ENCODE results near the gene PTAFR. TPM values are rescaled to one million over a fixed set of nuclear protein-coding genes. Genes with fewer than 3 reads are reported as not detected.

The PTAFR gene
- total RNA-seq, 2 experiments from 2014 or later, result 0.22 to 0.29 TPM

DNA sequence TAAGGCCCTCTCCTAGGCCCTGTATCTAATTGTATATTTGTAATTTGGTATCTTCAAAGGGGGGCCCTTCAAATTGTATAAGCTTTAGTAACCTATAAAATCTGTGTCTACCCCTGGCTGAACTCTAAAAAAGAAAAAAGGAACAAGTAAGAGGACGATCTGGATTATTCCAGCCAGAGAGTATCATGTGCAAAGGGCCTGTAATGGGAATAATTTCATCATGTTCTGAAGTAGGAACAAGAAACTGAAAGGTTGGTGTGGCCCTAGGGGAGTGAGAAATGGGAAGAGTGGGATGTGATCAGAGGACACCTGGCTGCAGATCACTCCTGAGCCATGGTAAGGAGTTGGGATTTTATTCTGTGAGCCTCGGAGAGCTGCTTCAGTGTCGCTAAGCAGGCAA lies 14.7 kb downstream of the PTAFR start:
- Mint-ChIP-seq H3K27ac (no peak overlapping the region), H3K4me3 (no peak overlapping the region), H3K4me1 (no peaks in the 10 kb centered on the region), H3K9me3 (no peaks in the 10 kb centered on the region), H3K36me3 (no peaks in the 10 kb centered on the region), H3K27me3 (peaks cover 46% of the 10 kb centered on the region)
- DNase-seq, result no peak

DNA sequence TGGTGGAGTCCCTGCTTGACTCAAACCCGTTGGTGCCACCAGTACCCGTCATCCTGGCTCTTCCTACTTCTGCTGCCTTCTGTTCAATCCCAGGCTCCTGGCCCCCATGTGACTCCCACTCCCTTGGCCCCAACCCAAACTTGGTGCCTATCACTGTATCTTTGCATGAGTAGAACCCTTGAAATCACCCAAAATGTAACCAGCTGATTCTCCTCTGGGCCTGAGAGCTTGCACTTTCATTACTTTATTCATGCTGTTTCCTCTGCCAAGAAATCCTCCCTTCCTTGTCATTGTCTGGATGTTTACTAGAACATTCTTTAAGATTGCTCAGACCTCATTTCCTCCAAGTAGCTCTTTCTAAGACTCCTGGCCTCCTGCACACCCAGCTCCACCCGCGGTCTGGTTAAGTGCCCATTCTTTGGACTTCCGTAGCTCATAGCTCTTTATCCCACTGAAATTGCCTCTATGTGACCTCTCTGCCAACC lies 15.7 kb downstream of the PTAFR start:
- H3K27me3 Mint-ChIP-seq, result peaks cover 37% of the 10 kb centered on the region
- H3K9me3 Mint-ChIP-seq, result no peaks in the 10 kb centered on the region
- H3K27ac Mint-ChIP-seq, result no peak overlapping the region
- no peaks in the 10 kb centered on the region for H3K36me3 Mint-ChIP-seq
- no peak overlapping the region for H3K4me3 Mint-ChIP-seq
- no peaks in the 10 kb centered on the region for H3K4me1 Mint-ChIP-seq
- no peak for DNase-seq

DNA sequence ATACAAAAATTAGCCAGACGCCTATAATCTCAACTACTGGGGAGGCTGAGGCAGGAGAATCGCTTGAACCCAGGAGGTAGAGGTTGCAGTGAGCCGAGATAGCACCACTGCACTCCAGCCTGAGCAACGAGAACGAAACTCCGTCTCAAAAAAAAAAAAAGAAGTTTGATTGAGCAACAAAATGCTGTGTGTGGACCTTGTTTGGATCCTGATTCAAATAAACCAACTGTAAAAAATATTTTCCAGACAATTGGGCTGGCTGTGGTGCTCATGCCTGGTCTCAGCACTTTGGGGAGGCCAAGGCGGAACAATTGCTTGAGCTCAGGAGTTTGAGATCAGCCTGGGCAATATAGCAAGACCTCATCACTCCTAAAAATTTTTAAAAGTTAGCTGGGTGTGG lies 16.8 kb downstream of the PTAFR start:
- no peak overlapping the region for H3K27ac Mint-ChIP-seq
- H3K36me3 Mint-ChIP-seq, result no peaks in the 10 kb centered on the region
- no peak for DNase-seq
- no peak overlapping the region for H3K4me3 Mint-ChIP-seq
- no peaks in the 10 kb centered on the region for H3K4me1 Mint-ChIP-seq
- peaks cover 28% of the 10 kb centered on the region for H3K27me3 Mint-ChIP-seq
- no peaks in the 10 kb centered on the region for H3K9me3 Mint-ChIP-seq

DNA sequence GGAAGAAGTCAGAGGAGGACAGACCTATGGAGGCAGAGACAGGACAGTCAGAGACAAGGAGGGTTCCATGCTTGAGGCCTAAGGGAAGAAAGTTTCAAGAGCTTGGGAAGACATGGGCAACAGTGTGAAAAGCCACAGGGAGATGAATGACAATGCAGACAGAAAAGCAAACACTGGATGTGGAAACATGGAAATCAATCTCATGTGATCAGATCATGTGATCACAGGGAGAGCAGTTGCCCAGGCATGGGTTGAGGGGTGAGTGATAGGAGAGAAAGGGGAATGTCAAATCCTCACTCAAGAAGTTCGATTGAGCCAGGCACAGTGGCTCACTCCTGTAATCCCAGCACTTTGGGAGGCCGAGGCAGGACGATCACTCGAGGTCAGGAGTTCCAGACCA lies 17.2 kb downstream of the PTAFR start:
- H3K27ac Mint-ChIP-seq, result no peak overlapping the region
- peaks cover 28% of the 10 kb centered on the region for H3K27me3 Mint-ChIP-seq
- no peaks in the 10 kb centered on the region for H3K36me3 Mint-ChIP-seq
- no peak overlapping the region for H3K4me3 Mint-ChIP-seq
- no peaks in the 10 kb centered on the region for H3K9me3 Mint-ChIP-seq
- H3K4me1 Mint-ChIP-seq, result no peaks in the 10 kb centered on the region
- DNase-seq, result no peak

DNA sequence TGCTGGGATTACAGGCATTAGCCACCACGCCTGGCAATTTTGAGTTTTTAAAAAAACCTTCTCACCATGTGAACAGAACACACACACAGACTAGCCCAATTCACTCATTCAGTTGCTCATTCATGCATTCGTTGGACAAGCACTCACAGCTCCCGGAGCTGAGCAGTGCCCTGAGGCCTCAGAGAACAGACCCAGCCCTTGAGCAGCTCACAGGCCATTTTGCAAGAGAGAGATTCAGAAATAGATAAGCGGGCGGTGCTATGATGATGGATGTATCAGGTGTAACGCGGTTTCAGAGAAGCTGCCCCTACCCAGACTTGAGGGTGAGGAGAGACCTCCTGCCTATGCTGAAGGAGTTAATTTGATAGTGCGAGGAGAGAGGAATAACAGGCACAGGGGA lies 18.6 kb downstream of the PTAFR start:
- Mint-ChIP-seq H3K27me3 (peaks cover 25% of the 10 kb centered on the region), H3K4me3 (no peak overlapping the region), H3K36me3 (no peaks in the 10 kb centered on the region), H3K4me1 (no peaks in the 10 kb centered on the region), H3K27ac (no peak overlapping the region), H3K9me3 (no peaks in the 10 kb centered on the region)
- DNase-seq, result no peak

DNA sequence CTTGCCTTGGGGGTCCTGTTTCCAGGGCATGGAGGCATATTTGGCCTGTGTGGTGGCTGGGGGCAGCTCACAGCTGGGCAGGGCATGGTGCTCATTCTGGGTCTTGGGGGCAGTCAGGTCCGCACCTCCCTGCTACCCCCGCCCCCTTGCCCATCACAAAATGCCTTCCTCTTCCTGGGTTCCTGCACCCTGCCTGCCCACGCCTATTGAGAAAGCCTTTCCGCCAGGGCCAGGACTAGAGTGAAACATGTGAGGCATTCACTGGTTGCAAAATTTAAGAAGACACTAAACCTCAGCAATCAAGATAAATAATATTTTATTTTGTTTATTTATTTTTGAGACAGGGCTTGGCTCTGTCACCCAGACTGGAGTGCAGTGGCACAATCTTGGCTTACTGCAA lies 19.7 kb downstream of the PTAFR start:
- Mint-ChIP-seq H3K4me3 (no peak overlapping the region), H3K9me3 (no peaks in the 10 kb centered on the region), H3K4me1 (no peaks in the 10 kb centered on the region), H3K36me3 (no peaks in the 10 kb centered on the region), H3K27me3 (peaks cover 20% of the 10 kb centered on the region), H3K27ac (no peak overlapping the region)
- no peak for DNase-seq

DNA sequence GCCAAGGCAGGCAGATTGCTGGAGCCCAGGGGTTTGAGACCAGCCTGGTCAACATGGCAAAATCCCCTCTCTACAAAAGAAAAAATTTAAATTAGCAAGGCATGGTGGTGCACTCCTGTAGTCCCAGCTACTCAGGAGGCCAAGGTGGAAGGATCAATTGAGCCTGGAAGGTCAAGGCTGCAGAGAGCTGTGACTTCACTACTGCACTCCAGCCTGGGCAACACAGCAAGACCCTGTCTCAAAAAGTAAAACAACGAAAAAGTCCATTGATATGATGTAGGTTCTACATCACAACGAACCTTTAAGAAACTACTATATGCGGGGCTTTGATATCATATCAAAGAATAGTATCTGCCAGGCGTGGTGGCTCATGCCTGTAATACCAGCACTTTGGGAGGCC lies 20.9 kb downstream of the PTAFR start:
- no peak overlapping the region for H3K27ac Mint-ChIP-seq
- no peak overlapping the region for H3K4me3 Mint-ChIP-seq
- peaks cover under 1% of the 10 kb centered on the region for H3K36me3 Mint-ChIP-seq
- peaks cover 13% of the 10 kb centered on the region for H3K27me3 Mint-ChIP-seq
- no peaks in the 10 kb centered on the region for H3K4me1 Mint-ChIP-seq
- no peak for DNase-seq
- no peaks in the 10 kb centered on the region for H3K9me3 Mint-ChIP-seq

DNA sequence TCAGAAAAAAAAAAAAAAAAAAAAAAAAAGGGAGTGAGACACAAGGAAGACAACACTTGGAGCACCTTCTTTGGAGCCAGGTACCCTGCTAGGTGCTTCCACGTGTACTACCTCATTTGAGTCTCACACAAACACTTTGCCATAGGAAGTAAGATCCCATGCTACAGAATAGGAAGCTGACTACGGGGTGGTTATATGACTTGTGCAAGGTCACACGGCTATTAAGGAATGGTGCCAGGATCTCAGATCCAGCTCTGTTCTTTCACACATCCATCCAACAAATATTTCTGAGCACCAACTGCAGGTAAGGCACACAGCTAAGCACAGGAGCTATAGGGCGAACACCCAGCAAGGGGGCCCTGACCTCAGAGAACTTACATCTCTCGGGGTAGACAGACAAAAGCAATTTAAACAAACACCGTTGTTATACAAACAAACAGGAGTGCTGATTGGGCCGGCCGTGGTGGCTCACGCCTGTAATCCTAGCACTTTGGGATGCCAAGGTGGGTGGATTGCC lies 22.4 kb downstream of the PTAFR start:
- no peaks in the 10 kb centered on the region for H3K9me3 Mint-ChIP-seq

DNA sequence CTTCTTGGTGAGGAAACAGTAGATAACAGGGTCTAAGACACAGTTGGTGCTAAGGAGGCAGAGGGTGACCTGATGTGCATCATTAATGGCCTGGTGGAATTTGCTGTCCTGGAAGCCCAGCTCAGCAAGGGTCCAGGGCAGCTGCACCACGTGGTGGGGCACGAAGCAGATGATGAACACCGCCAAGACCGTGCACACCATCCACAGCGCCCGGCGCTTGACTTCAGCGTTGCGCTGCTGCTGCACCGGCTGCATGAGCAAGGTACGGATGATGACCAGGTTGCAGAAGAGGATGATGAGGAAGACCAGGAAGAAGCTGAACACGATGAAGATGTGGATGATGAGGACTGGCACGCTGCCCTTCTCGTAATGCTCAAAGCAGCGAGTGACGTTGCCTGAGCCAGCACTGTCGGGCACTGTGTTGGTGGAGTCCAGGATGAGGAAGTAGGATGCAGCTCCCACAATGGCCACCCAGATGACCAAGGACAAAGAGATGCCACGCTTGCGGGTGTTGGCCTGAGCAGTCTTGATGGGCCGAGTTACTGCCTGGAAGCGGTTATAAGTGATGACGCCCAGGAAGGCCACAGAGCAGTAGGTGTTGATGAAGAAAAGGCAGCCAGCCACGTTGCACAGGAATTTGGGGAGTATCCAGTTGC lies 26.2 kb downstream of the PTAFR start:
- Mint-ChIP-seq H3K27me3 (peaks cover 11% of the 10 kb centered on the region), H3K9me3 (no peaks in the 10 kb centered on the region), H3K4me1 (no peaks in the 10 kb centered on the region), H3K27ac (no peak overlapping the region), H3K36me3 (peaks cover 9% of the 10 kb centered on the region), H3K4me3 (no peak overlapping the region)
- DNase-seq, result no peak

More for the DNA sequence above, 22.4 kb downstream of the PTAFR start:
- no peak overlapping the region for H3K4me3 Mint-ChIP-seq
- H3K27ac Mint-ChIP-seq, result no peak overlapping the region
- H3K36me3 Mint-ChIP-seq, result peaks cover 9% of the 10 kb centered on the region
- no peak for DNase-seq
- peaks cover 11% of the 10 kb centered on the region for H3K27me3 Mint-ChIP-seq
- no peaks in the 10 kb centered on the region for H3K4me1 Mint-ChIP-seq

DNA sequence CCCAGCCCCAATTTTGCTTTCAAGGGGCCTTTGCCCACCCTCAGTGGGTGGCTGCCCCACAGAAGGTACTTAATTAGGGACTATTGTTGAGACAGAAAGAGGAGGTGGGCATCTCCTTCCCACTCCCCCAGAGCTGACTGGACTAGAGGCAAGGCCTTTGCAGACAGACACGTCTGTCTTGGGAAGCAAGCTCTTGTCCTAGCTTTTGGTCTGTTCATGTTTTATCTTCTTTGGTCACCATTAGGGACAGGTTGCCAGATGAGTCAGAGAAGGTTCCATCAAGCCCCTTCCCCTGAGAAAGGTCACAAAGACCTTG lies 27.7 kb downstream of the PTAFR start:
- no peak for DNase-seq
- Mint-ChIP-seq H3K4me3 (no peak overlapping the region), H3K27ac (no peak overlapping the region), H3K9me3 (no peaks in the 10 kb centered on the region), H3K27me3 (peaks cover 3% of the 10 kb centered on the region), H3K36me3 (peaks cover 9% of the 10 kb centered on the region), H3K4me1 (peaks cover 12% of the 10 kb centered on the region)

DNA sequence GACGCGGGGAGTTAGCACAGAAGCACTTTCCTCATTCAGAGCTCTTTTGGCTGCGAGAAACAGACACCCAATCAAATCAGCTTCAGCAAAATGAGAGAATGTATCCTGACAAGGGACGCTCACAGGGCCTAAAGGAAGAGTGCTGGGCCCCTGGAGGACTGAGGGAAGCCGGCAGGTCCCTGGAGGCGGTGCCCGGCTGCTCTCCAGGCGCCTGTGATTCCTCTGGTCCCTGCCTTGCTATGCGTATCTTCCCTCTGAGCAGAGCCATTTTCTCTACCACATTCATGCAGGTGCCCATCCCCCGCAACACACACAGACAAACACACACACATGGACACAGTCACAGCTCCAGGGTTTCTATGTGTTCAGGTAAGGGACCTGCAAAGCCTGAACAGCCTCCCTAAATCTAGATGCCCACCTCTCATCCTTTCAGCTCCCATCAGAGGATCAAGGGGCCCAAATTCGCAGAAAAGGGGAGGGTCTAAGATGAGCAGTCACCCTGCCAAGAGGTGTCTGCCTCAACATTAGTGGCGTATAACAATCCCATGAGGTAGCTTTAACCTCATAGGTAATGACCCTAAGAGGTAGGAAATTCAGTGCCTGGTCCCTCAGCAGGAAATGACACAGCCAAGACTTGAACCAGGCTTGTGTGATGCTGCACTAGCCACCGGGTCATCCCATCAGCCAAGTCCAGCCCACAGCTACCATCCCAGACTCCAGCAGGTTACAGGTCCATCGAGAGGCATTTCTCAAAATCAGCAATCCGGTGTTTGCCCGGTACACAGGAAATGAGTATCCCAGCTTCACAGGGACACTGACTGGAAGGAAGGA lies 29.0 kb downstream of the PTAFR start:
- Mint-ChIP-seq H3K9me3 (no peaks in the 10 kb centered on the region), H3K4me1 (peaks cover 13% of the 10 kb centered on the region), H3K27me3 (no peaks in the 10 kb centered on the region), H3K36me3 (peaks cover 9% of the 10 kb centered on the region), H3K27ac (no peak overlapping the region), H3K4me3 (no peak overlapping the region)
- no peak for DNase-seq

DNA sequence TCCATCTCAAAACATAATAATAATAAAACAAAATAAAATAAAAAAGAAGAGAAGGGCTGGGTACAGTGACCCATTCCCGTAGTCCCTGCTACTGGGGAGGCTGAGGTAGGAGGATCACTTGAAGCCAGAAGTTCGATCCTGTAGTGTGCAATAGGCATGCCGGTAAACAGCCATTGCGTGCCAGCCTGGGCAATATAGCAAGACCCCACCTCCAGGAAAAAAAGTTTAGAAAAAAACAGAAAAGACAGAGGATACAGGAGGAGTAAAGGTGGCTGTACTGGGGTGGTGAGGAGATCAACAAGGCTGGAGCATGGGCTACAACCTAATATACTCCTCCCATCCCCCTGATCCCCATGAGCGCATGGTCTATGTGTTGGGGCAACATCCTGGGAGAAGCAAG lies 30.8 kb downstream of the PTAFR start:
- DNase-seq, result no peak
- no peaks in the 10 kb centered on the region for H3K9me3 Mint-ChIP-seq
- H3K4me1 Mint-ChIP-seq, result peaks cover 13% of the 10 kb centered on the region
- no peak overlapping the region for H3K4me3 Mint-ChIP-seq
- H3K27ac Mint-ChIP-seq, result no peak overlapping the region
- no peaks in the 10 kb centered on the region for H3K27me3 Mint-ChIP-seq
- H3K36me3 Mint-ChIP-seq, result peaks cover 9% of the 10 kb centered on the region

DNA sequence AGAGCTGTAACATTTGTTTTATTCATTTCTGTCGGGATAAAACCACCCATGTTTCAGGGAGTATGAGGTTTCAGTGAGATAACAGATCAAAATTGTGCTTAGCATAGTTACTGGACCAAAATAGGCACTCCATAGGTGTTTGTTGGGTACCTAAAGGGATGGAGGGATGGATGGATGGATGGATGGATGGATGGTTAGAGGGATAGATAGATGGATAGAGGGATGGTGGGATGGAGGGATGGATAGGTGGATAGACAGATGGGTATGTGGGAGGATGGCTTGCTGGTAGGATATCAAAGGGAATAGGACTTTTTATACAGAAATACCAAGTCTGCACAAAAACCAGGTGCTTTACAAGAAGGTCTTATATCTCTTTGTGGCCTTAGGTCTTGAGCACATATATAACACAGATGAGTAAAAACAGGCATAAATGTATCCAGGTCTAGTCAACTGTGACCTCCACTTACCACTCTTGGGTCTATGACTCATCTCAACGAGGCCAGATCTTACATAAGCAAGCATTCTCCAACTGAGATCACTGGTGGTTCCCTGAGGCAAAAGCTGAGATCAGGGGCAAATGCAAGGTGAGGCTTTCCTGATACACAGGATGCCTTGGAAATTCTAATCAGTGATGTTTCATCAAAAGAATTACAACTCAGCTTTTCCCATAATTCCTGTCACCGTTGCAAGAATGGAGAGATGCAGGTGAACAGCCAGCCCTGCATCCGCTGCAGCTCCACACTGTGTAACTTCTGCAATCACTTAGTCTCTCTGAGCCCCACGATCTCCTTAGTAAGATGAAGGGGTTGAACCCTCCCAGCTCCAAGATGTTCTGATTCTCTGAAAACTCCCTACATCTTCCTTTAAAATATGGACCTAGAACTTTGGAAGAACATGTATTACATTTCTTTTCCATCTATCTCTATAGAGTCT lies 32.0 kb downstream of the PTAFR start:
- H3K4me1 Mint-ChIP-seq, result peaks cover 13% of the 10 kb centered on the region
- DNase-seq, result peak; percentile 37
- H3K4me3 Mint-ChIP-seq, result peak overlapping the region; percentile 23
- H3K27ac Mint-ChIP-seq, result peak overlapping the region; percentile 40
- peaks cover 6% of the 10 kb centered on the region for H3K27me3 Mint-ChIP-seq
- no peaks in the 10 kb centered on the region for H3K36me3 Mint-ChIP-seq
- no peaks in the 10 kb centered on the region for H3K9me3 Mint-ChIP-seq

DNA sequence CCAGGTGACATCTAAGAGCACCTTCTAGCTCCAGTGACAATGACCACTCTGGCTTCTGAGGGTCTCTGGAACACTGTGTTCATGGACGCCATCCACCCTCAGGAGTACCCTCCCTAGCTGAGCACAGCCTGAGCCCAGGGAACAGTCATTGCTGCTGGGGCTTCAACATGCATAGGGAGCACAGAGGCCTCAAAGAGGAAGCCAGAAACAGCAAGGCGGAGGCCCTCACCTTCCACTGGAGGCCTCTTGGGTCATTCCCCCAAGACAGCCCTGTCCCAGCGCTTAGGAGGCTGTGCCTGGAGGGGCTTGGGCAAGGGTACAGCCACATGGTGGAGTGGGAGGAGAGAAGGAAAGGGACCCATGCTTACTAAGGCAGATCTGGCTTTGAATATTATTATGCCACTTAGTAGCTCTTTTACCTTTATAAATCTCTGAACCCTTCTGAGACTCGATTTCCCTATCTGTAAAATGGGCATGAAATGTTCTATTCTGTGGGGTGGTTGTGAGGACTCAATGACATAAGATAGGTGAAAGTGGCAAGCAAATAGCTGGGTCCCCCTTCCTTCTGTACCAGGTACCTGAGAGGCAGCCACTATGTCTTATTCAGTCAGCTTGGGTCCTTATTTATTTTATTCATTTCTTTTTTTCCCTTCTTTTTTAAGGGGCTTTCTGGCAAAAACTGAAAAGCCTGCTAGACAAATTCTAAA lies 32.8 kb downstream of the PTAFR start:
- no peak overlapping the region for H3K4me3 Mint-ChIP-seq
- H3K36me3 Mint-ChIP-seq, result no peaks in the 10 kb centered on the region
- peak overlapping the region; percentile 40 for H3K27ac Mint-ChIP-seq
- H3K4me1 Mint-ChIP-seq, result peaks cover 13% of the 10 kb centered on the region
- H3K27me3 Mint-ChIP-seq, result peaks cover 6% of the 10 kb centered on the region
- H3K9me3 Mint-ChIP-seq, result no peaks in the 10 kb centered on the region
- DNase-seq, result no peak
